Testis (tissue), 2 donors: ENCODE data around the gene FOXN3.
"Not testable (repeated sequence)": the region's sequence is repeated elsewhere in the genome, so short reads cannot be mapped to it uniquely, and the experiment has no call there.

Experiments
- POLR2A ChIP-seq: fragments of 450-650 bp; IDR thresholded peaks from one replicate; pipeline ENCODE4 v1.6.1; 2017; ENCODE audit warnings: antibody characterized with exemption, mild to moderate bottlenecking, moderate library complexity
- TF ChIP-seq, protein P1 (sequence below), 3 experiments: fragments of 450-650 bp in 2 of 3; fragments of 200-600 bp in 1 of 3; sonication (generic) in 1 of 3; IDR thresholded peaks; one replicate each; pipeline ENCODE4 v1.5.1; 2016 to 2019; ENCODE audit warnings: antibody characterized with exemption in 3 of 3, mild to moderate bottlenecking in 2 of 3, moderate library complexity in 1 of 3

- TF ChIP-seq, protein P1, sequence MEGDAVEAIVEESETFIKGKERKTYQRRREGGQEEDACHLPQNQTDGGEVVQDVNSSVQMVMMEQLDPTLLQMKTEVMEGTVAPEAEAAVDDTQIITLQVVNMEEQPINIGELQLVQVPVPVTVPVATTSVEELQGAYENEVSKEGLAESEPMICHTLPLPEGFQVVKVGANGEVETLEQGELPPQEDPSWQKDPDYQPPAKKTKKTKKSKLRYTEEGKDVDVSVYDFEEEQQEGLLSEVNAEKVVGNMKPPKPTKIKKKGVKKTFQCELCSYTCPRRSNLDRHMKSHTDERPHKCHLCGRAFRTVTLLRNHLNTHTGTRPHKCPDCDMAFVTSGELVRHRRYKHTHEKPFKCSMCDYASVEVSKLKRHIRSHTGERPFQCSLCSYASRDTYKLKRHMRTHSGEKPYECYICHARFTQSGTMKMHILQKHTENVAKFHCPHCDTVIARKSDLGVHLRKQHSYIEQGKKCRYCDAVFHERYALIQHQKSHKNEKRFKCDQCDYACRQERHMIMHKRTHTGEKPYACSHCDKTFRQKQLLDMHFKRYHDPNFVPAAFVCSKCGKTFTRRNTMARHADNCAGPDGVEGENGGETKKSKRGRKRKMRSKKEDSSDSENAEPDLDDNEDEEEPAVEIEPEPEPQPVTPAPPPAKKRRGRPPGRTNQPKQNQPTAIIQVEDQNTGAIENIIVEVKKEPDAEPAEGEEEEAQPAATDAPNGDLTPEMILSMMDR (IDR thresholded peaks at IDR 0.05), result not testable (repeated sequence)
- not testable (repeated sequence) for TF ChIP-seq POLR2A
These were observed 166.4 kb downstream of the FOXN3 start for GRCh38 chr14:89250655-89250975.
